Measurements from ENCODE around the gene PPM1M.
A peak's percentile ranks its signal among the peaks of the same experiment; 100 is the strongest.

PPM1M gene, protein sequence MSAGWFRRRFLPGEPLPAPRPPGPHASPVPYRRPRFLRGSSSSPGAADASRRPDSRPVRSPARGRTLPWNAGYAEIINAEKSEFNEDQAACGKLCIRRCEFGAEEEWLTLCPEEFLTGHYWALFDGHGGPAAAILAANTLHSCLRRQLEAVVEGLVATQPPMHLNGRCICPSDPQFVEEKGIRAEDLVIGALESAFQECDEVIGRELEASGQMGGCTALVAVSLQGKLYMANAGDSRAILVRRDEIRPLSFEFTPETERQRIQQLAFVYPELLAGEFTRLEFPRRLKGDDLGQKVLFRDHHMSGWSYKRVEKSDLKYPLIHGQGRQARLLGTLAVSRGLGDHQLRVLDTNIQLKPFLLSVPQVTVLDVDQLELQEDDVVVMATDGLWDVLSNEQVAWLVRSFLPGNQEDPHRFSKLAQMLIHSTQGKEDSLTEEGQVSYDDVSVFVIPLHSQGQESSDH

DNA sequence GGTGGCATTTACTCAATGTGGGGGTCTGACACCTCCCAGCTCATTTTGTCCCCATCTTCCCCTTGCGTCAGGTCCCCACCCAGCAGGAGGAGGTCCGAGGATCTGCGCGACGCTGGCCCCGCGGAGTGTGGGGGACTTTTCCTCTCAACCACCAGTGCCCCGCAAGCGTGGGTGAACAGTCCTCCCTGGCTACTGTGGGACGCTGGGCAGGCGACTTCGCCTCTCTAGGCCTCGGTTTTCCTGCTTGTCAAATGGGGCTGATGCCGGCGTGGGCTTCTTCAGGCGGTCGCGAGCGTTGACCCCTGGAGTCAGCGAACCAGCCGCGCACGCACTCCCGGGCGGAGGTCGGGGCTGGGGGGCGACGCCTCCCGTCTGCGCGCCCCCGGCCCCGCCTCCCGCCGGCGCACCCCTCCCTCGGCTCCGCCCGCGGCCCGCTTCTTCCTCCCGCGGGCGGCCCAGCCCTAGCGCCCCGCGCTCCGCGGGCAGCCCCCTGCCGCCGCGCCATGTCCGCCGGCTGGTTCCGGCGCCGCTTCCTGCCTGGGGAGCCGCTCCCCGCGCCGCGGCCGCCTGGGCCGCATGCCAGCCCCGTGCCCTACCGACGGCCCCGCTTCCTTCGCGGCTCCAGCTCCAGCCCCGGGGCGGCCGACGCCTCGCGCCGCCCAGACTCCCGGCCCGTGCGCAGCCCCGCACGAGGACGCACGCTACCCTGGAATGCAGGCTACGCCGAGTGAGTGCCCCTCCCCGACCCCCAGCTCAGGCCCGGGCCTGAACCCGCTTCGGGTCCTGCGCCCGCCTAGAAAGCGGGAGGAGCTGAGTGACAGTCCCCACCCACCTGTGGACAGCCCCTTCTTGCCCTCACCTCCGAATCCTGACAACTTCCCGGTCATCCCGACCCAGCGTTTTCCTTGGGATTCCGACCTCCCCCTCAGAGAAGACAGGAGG lies at the start of gene PPM1M:
Gene PPM1M, plus strand, starts transcription at position 438 of the 942 bp plus-strand sequence. Its CDS starts 66 bp downstream, at position 504.
- H3K36me3 Mint-ChIP-seq (ENCODE audit: insufficient read depth): peaks cover 29% of the 10 kb centered on the region
- peak; percentile 49 to 55 for DNase-seq (ENCODE audit: low spot score in 2 of 2)
- H3K27ac Mint-ChIP-seq (ENCODE audit: low read depth): peak within 1 kb of the TSS; percentile 90

DNA sequence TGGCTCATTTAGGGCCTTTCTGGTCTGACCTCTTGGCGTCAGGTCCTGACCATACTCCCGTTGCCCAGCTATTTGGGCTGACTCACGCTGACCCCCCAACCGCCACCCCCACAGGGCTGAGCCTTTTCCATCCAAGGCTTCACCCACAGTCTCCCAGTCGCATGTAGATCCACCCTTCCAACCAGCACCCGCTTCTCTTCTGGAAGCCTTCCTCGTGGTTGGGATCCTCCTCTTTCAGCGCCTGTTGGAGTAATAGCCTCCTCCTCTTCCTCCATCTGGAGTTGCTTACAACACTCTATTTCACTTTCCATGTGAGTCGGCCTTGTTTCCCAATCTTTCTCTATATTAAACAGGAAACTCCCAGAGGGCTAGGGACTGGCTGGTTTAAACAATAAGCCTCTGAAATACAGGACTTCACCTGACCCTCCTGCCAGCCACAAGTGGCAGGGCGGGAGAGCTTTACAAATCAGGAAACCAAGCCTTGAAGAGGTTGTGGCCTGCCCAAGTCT lies 49.7 kb upstream of the PPM1M start:
- ATAC-seq (replicated peaks; ENCODE audit: extremely low read depth, poor library complexity, severe bottlenecking) (no peak), DNase-seq (ENCODE audit: low spot score in 2 of 2) (no peak)
- Mint-ChIP-seq H3K4me3 (no peak overlapping the region), H3K4me1 (peaks cover 27% of the 10 kb centered on the region), H3K27ac (ENCODE audit: low read depth) (no peak overlapping the region), H3K27me3 (no peaks in the 10 kb centered on the region), H3K36me3 (ENCODE audit: insufficient read depth) (peaks cover 19% of the 10 kb centered on the region), H3K9me3 (no peaks in the 10 kb centered on the region)

More for the DNA sequence above, at the start of gene PPM1M:
- H3K9me3 Mint-ChIP-seq: no peaks in the 10 kb centered on the region
- H3K27me3 Mint-ChIP-seq: no peaks in the 10 kb centered on the region
- peak; percentile 67 for ATAC-seq (replicated peaks; ENCODE audit: extremely low read depth, poor library complexity, severe bottlenecking)
- peaks cover 67% of the 10 kb centered on the region for H3K4me1 Mint-ChIP-seq
- H3K4me3 Mint-ChIP-seq: peak within 1 kb of the TSS; percentile 88

DNA sequence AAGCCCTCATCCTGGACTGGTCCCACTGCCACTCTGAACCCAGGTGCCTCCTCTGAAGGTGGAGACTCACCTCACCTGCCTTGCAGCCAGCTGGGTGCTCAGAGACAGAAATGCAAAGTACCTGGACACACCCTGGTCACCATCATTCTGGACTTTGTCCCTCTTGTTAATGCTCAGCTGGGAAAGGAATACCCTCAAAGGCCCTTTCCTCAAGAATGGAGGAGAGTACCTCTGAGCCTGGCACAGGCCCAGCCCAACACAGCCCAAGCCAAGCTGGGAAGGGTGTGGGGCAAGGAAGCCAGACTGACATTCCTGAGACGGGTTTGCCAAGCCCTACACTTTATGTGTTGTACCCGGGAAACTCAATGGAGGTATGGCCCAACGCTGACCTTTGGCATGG lies 48.6 kb upstream of the PPM1M start:
- Mint-ChIP-seq H3K9me3 (no peaks in the 10 kb centered on the region), H3K4me3 (no peak overlapping the region), H3K27me3 (no peaks in the 10 kb centered on the region), H3K4me1 (peaks cover 31% of the 10 kb centered on the region), H3K36me3 (ENCODE audit: insufficient read depth) (peaks cover 24% of the 10 kb centered on the region), H3K27ac (ENCODE audit: low read depth) (peak overlapping the region; percentile 99)
- DNase-seq (ENCODE audit: low spot score in 2 of 2): no peak
- ATAC-seq (replicated peaks; ENCODE audit: extremely low read depth, poor library complexity, severe bottlenecking): no peak

DNA sequence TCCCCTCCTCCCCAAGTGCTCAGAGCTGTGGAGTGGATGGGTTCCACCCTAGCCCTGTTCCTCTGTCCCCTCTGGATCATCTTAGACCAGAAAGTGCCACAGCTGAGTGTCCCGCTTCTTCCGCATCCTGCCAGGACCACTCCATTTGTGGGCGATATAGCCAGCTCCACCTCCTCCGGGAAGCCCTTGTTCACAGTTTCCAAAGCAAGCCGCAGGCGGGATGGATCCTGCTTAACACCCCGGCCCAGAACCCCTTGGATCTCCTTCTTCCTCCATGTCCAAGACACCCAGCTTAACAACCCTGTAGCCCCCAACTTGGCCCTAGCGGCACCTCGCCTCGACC lies 48.1 kb upstream of the PPM1M start:
- peaks cover 29% of the 10 kb centered on the region for H3K36me3 Mint-ChIP-seq (ENCODE audit: insufficient read depth)
- ATAC-seq (replicated peaks; ENCODE audit: extremely low read depth, poor library complexity, severe bottlenecking) (no peak), DNase-seq (ENCODE audit: low spot score in 2 of 2) (no peak)
- H3K4me1 Mint-ChIP-seq: peaks cover 34% of the 10 kb centered on the region
- no peaks in the 10 kb centered on the region for H3K27me3 Mint-ChIP-seq
- peak overlapping the region; percentile 99 for H3K27ac Mint-ChIP-seq (ENCODE audit: low read depth)
- peak overlapping the region; percentile 98 for H3K4me3 Mint-ChIP-seq
- no peaks in the 10 kb centered on the region for H3K9me3 Mint-ChIP-seq

GRCh38 chr3:52197842-52198625 lies 47.5 kb upstream of the PPM1M start, which contains the start of gene ALAS1:
TSS of gene ALAS1 (plus strand) at chr3:52198160. CDS start at chr3:52199242, 1,082 bp downstream.
- Mint-ChIP-seq H3K4me1 (peaks cover 37% of the 10 kb centered on the region), H3K4me3 (peak within 1 kb of the TSS; percentile 98), H3K36me3 (ENCODE audit: insufficient read depth) (peaks cover 32% of the 10 kb centered on the region), H3K27me3 (no peaks in the 10 kb centered on the region), H3K9me3 (no peaks in the 10 kb centered on the region), H3K27ac (ENCODE audit: low read depth) (peak within 1 kb of the TSS; percentile 99)
- peak; percentile 99 for ATAC-seq (replicated peaks; ENCODE audit: extremely low read depth, poor library complexity, severe bottlenecking)
- peak; percentile 92 to 95 for DNase-seq (ENCODE audit: low spot score in 2 of 2)

- Mint-ChIP-seq H3K27ac (ENCODE audit: low read depth) (peak overlapping the region; percentile 99), H3K9me3 (no peaks in the 10 kb centered on the region), H3K36me3 (ENCODE audit: insufficient read depth) (peaks cover 38% of the 10 kb centered on the region), H3K4me3 (peak overlapping the region; percentile 98), H3K27me3 (no peaks in the 10 kb centered on the region), H3K4me1 (peaks cover 37% of the 10 kb centered on the region)
- DNase-seq (ENCODE audit: low spot score in 2 of 2) (no peak), ATAC-seq (replicated peaks; ENCODE audit: extremely low read depth, poor library complexity, severe bottlenecking) (no peak)
Observed at GRCh38 chr3:52198643-52199608, 46.6 kb upstream of the PPM1M start.

DNA sequence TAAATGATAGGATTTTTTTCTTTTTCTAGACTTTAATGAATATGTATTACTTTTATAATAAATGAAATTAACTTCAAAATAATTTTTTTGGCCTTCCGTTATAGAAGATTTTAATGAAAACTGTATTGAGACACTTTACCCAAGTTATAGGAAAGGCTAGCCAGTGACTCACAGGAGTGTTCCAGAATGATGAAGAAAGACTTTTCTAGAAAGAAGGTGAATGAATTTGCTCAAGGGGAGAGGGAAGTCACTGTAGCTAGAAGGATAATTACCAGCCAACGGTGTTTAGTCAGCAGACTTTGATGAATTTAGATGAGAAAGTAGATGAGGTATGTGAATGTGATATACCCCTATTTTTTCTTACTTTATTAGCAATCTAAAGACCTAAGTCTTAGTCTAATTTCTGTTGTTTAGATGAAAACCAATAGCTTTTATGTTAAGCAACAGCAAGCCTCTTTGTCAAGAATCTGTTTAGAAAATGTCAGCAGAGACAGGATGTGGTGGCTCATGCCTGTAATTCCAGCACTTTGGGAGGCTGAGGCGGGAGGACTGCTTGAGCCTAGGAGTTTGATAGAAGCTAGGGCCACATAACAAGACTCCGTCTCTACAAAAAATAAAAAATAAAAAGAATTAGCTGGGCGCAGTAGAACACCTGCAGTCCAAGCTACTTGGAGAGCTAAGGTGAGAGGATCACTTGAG lies 44.4 kb upstream of the PPM1M start:
- no peak overlapping the region for H3K4me3 Mint-ChIP-seq
- DNase-seq (ENCODE audit: low spot score in 2 of 2) (no peak), ATAC-seq (replicated peaks; ENCODE audit: extremely low read depth, poor library complexity, severe bottlenecking) (no peak)
- no peaks in the 10 kb centered on the region for H3K9me3 Mint-ChIP-seq
- H3K36me3 Mint-ChIP-seq (ENCODE audit: insufficient read depth): peaks cover 60% of the 10 kb centered on the region
- H3K27ac Mint-ChIP-seq (ENCODE audit: low read depth): no peak overlapping the region
- H3K27me3 Mint-ChIP-seq: no peaks in the 10 kb centered on the region
- peaks cover 37% of the 10 kb centered on the region for H3K4me1 Mint-ChIP-seq

DNA sequence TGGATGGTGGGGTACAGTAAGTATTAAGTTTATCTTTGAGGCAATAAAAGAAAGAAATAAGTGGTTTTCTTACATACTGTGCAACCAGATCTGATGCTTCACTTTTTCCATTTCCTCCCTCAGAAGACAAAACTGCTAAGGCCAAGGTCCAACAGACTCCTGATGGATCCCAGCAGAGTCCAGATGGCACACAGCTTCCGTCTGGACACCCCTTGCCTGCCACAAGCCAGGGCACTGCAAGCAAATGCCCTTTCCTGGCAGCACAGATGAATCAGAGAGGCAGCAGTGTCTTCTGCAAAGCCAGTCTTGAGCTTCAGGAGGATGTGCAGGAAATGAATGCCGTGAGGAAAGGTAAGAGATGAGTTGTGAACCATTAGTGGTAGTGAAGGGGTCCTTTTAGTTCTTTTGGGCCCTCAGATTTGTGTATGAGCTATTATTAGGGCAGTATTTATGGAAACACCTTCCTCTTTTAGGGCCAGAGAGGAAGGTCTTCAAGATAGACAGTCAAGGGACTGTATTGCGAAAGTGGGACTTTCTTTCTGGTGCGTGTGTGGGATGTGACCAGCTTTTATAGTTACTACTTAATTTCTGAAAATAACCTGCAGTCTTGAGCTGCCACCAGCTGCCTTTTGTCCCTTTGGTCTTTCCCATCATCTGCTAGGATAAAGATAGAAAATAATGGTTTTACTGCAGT lies 43.0 kb upstream of the PPM1M start:
- H3K9me3 Mint-ChIP-seq: no peaks in the 10 kb centered on the region
- no peaks in the 10 kb centered on the region for H3K27me3 Mint-ChIP-seq
- H3K36me3 Mint-ChIP-seq (ENCODE audit: insufficient read depth): peaks cover 74% of the 10 kb centered on the region
- no peak overlapping the region for H3K4me3 Mint-ChIP-seq
- ATAC-seq (replicated peaks; ENCODE audit: extremely low read depth, poor library complexity, severe bottlenecking) (no peak), DNase-seq (ENCODE audit: low spot score in 2 of 2) (no peak)
- H3K4me1 Mint-ChIP-seq: peaks cover 33% of the 10 kb centered on the region
- H3K27ac Mint-ChIP-seq (ENCODE audit: low read depth): no peak overlapping the region

GRCh38 chr3:52203701-52204100 lies 41.9 kb upstream of the PPM1M start:
- Mint-ChIP-seq H3K4me3 (no peak overlapping the region), H3K27me3 (no peaks in the 10 kb centered on the region)
- DNase-seq (ENCODE audit: low spot score in 2 of 2): no peak

GRCh38 chr3:52204337-52205073 lies 41.1 kb upstream of the PPM1M start:
- no peak for ATAC-seq (replicated peaks; ENCODE audit: extremely low read depth, poor library complexity, severe bottlenecking)
- Mint-ChIP-seq H3K9me3 (no peaks in the 10 kb centered on the region), H3K27ac (ENCODE audit: low read depth) (no peak overlapping the region), H3K4me1 (peaks cover 16% of the 10 kb centered on the region), H3K36me3 (ENCODE audit: insufficient read depth) (peaks cover 81% of the 10 kb centered on the region), H3K27me3 (no peaks in the 10 kb centered on the region), H3K4me3 (no peak overlapping the region)
- no peak for DNase-seq (ENCODE audit: low spot score in 2 of 2)

More at GRCh38 chr3:52203701-52204100, 41.9 kb upstream of the PPM1M start:
- no peak for ATAC-seq (replicated peaks; ENCODE audit: extremely low read depth, poor library complexity, severe bottlenecking)
- H3K4me1 Mint-ChIP-seq: peaks cover 23% of the 10 kb centered on the region
- peak overlapping the region; percentile 8 for H3K27ac Mint-ChIP-seq (ENCODE audit: low read depth)
- H3K36me3 Mint-ChIP-seq (ENCODE audit: insufficient read depth): peaks cover 78% of the 10 kb centered on the region
- H3K9me3 Mint-ChIP-seq: no peaks in the 10 kb centered on the region
